Liver (tissue), 2 donors: ENCODE measurements around the gene HHAT.

ENCODE experiments used
- TF ChIP-seq, protein P1 (sequence below): fragments of 150-350 bp; IDR thresholded peaks from 2 replicates; pipeline ENCODE4 v1.5.1; 2017; ENCODE audit warnings: improper control_type of control experiment, low read depth, low read length; ENCODE audit not compliant: missing input control
- TF ChIP-seq, protein P2 (sequence below): IDR thresholded peaks from 2 replicates; pipeline ENCODE4 v1.6.1; 2016; ENCODE audit warnings: antibody characterized with exemption
- donor health status: healthy.

DNA sequence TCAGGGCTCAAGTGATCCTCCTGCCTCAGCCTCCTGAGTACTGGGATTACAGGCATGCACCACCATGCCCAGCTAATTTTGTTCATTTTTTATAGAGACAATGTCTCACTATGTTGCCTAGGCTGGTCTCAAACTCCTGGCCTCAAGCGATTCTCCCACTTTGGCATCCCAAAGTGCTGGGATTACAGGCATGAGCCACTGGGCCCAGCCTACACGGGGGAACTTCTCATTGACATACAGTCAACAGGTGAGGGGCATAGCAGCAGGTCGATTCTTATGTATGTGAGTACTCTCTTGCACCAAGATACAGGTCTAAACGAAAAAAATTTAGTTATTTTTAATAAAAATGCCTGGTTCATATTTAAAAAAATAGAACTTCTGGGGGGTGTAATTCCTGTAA lies 39.5 kb upstream of the HHAT start:
- TF ChIP-seq, protein P1, sequence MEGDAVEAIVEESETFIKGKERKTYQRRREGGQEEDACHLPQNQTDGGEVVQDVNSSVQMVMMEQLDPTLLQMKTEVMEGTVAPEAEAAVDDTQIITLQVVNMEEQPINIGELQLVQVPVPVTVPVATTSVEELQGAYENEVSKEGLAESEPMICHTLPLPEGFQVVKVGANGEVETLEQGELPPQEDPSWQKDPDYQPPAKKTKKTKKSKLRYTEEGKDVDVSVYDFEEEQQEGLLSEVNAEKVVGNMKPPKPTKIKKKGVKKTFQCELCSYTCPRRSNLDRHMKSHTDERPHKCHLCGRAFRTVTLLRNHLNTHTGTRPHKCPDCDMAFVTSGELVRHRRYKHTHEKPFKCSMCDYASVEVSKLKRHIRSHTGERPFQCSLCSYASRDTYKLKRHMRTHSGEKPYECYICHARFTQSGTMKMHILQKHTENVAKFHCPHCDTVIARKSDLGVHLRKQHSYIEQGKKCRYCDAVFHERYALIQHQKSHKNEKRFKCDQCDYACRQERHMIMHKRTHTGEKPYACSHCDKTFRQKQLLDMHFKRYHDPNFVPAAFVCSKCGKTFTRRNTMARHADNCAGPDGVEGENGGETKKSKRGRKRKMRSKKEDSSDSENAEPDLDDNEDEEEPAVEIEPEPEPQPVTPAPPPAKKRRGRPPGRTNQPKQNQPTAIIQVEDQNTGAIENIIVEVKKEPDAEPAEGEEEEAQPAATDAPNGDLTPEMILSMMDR: no peak
- TF ChIP-seq, protein P2, sequence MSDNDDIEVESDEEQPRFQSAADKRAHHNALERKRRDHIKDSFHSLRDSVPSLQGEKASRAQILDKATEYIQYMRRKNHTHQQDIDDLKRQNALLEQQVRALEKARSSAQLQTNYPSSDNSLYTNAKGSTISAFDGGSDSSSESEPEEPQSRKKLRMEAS: no peak
